Activated CD4-positive, alpha-beta T cell treated with anti-CD3 and anti-CD28 coated beads, Interleukin-2, amount 50 U/mL, for 24 hours (primary cell): ENCODE data around the gene LAMB3.
"Not testable (repeated sequence)": the region's sequence is repeated elsewhere in the genome, so short reads cannot be mapped to it uniquely, and the experiment has no call there.

Experiments used
- DNase-seq, 2 donors: peaks; one replicate each; pipeline ENCODE4 v3.0.0-alpha.2; 2020; ENCODE audit warnings: low read depth in 1 of 2, low spot score in 1 of 2

Gene LAMB3

GRCh38 chr1:209652121-209652735 is at the start of gene LAMB3:
LAMB3 (minus strand) TSS chr1:209652425; CDS start chr1:209650944, 1,481 bp downstream.
- no peak for DNase-seq

- not testable (repeated sequence) for DNase-seq
Measured at GRCh38 chr1:209700686-209701085, 48.5 kb upstream of the LAMB3 start.

GRCh38 chr1:209697126-209697525 is 44.9 kb upstream of the LAMB3 start:
- no peak for DNase-seq

GRCh38 chr1:209696673-209697072 is 44.4 kb upstream of the LAMB3 start:
- DNase-seq: no peak

- DNase-seq: peak; percentile 40 to 62
Measured at GRCh38 chr1:209692745-209693504, 40.7 kb upstream of the LAMB3 start.

- no peak for DNase-seq
Measured at GRCh38 chr1:209692296-209692695, 40.1 kb upstream of the LAMB3 start.

- DNase-seq: no peak
Measured at GRCh38 chr1:209691237-209691636, 39.0 kb upstream of the LAMB3 start.

- DNase-seq: no peak
Measured at GRCh38 chr1:209689477-209689876, 37.3 kb upstream of the LAMB3 start.

GRCh38 chr1:209688746-209689234 is 36.6 kb upstream of the LAMB3 start:
- DNase-seq: no peak

GRCh38 chr1:209686322-209686721 is 34.1 kb upstream of the LAMB3 start:
- DNase-seq: no peak

- no peak for DNase-seq
Measured at GRCh38 chr1:209685821-209686220, 33.6 kb upstream of the LAMB3 start.

- DNase-seq: no peak
Measured at GRCh38 chr1:209678981-209679539, 26.8 kb upstream of the LAMB3 start.

- DNase-seq: no peak
Measured at GRCh38 chr1:209675565-209676154, 23.4 kb upstream of the LAMB3 start.

GRCh38 chr1:209674957-209675564 is 22.8 kb upstream of the LAMB3 start, which contains the start of gene G0S2:
G0S2 (plus strand) TSS chr1:209675412; CDS start chr1:209675685, 273 bp downstream.
- DNase-seq: peak in 1 of 2 donors; percentile 5

- DNase-seq: no peak
Measured at GRCh38 chr1:209673631-209674417, 21.6 kb upstream of the LAMB3 start.

GRCh38 chr1:209672705-209673630 is 20.7 kb upstream of the LAMB3 start:
- peak in 1 of 2 donors; percentile 19 for DNase-seq

- no peak for DNase-seq
Measured at GRCh38 chr1:209670441-209671082, 18.3 kb upstream of the LAMB3 start.

- DNase-seq: no peak
Measured at GRCh38 chr1:209667708-209668107, 15.5 kb upstream of the LAMB3 start.

- DNase-seq: no peak
Measured at GRCh38 chr1:209667103-209667502, 14.9 kb upstream of the LAMB3 start.
